ENCODE measurements around the gene SOX10. TPM values are rescaled to one million over a fixed set of nuclear protein-coding genes. Genes with fewer than 3 reads are reported as not detected.

The SOX10 gene
- total and polyA plus RNA-seq, 2 of the 13 experiments (the other 11 are each of a cell fraction or from before 2014, with no cell fraction given), result not detected

DNA sequence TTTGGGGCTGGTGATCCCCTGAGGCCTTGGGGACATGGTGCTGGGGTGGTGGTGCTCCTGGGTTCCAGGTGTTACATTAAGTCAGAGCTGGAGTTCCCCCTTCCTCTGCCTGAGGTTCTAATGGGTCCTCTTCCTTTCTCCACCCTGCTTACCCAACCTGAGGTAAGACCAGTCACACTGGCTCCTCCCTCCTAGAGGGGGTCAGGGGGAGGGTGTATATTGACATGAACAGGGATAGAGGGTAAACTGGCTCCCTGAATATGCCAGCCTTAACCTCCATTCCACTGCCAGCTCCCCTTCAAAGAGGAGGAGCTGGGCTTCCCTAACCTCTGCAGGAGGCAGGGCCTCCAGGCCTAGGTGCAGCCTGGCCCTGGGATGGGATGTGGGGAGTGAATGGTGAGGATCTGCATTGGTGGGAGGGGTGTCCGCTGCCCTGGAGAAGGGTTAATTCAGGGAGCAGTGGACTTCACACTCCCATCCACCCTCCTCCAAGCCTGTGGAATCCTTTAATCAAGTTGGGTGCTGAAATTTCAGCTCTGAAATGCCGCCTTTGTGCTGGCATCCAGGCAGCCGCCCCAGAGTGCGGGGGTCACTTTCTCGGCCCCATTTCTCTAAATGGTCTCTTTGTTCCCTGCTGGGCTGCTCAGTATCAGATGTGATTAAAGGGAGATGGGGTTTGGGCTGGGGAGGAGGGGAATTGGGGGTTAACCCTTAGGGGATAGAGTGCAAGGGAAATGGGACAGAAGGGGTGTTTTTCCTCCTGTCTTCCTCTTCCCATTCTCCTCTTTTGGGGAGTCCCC lies 15.7 kb downstream of the SOX10 start (continued):
- TF ChIP-seq, protein P1, sequence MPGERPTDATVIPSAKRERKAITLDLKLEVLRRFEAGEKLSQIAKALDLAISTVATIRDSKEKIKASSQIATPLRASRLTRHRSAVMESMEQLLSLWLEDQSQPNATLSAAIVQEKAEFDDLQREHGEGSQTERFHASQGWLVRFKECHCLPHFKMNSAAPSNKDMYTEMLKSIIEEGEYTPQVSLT (CRISPR knock-in tag; IDR thresholded peaks at IDR 0.05; ENCODE audit: borderline replicate concordance, low read depth), result no peak
- TF ChIP-seq HNRNPK (IDR thresholded peaks at IDR 0.05; ENCODE audit: low read depth, low read length, poor library complexity, severe bottlenecking) (peak; percentile 17), CSRNP1 (CRISPR knock-in tag; IDR thresholded peaks at IDR 0.05) (no peak), RBM22 (optimal IDR thresholded peaks at IDR 0.05; ENCODE audit: low read length) (peak; percentile 23), ZNF101 (CRISPR knock-in tag; IDR thresholded peaks at IDR 0.05; ENCODE audit: borderline replicate concordance, low read depth) (no peak), ZSCAN31 (CRISPR knock-in tag; IDR thresholded peaks at IDR 0.05; ENCODE audit: low read depth) (no peak), POLR2G (IDR thresholded peaks at IDR 0.05; ENCODE audit: low read depth, low read length) (peak; percentile 48; the same call in 1 of the 2 replicates), ZFP62 (CRISPR knock-in tag; IDR thresholded peaks at IDR 0.05) (no peak), NFIC (IDR thresholded peaks at IDR 0.05; ENCODE audit: low read length) (no peak), ZNF761 (CRISPR knock-in tag; conservative IDR thresholded peaks at IDR 0.05) (no peak), NR2F1 (CRISPR knock-in tag; IDR thresholded peaks at IDR 0.05) (no peak), ZNF337 (CRISPR knock-in tag; IDR thresholded peaks at IDR 0.05; ENCODE audit: borderline replicate concordance, low read depth) (no peak), CHD4 (IDR thresholded peaks at IDR 0.05; ENCODE audit: borderline replicate concordance, low read length) (no peak), MEIS1 (CRISPR knock-in tag; IDR thresholded peaks at IDR 0.05; ENCODE audit: borderline replicate concordance) (no peak), STAT5B (CRISPR knock-in tag; IDR thresholded peaks at IDR 0.05) (no peak)
- TF ChIP-seq, protein P2, sequence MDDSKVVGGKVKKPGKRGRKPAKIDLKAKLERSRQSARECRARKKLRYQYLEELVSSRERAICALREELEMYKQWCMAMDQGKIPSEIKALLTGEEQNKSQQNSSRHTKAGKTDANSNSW (CRISPR knock-in tag; IDR thresholded peaks at IDR 0.05; ENCODE audit: borderline replicate concordance), result no peak
- TF ChIP-seq, protein P3, sequence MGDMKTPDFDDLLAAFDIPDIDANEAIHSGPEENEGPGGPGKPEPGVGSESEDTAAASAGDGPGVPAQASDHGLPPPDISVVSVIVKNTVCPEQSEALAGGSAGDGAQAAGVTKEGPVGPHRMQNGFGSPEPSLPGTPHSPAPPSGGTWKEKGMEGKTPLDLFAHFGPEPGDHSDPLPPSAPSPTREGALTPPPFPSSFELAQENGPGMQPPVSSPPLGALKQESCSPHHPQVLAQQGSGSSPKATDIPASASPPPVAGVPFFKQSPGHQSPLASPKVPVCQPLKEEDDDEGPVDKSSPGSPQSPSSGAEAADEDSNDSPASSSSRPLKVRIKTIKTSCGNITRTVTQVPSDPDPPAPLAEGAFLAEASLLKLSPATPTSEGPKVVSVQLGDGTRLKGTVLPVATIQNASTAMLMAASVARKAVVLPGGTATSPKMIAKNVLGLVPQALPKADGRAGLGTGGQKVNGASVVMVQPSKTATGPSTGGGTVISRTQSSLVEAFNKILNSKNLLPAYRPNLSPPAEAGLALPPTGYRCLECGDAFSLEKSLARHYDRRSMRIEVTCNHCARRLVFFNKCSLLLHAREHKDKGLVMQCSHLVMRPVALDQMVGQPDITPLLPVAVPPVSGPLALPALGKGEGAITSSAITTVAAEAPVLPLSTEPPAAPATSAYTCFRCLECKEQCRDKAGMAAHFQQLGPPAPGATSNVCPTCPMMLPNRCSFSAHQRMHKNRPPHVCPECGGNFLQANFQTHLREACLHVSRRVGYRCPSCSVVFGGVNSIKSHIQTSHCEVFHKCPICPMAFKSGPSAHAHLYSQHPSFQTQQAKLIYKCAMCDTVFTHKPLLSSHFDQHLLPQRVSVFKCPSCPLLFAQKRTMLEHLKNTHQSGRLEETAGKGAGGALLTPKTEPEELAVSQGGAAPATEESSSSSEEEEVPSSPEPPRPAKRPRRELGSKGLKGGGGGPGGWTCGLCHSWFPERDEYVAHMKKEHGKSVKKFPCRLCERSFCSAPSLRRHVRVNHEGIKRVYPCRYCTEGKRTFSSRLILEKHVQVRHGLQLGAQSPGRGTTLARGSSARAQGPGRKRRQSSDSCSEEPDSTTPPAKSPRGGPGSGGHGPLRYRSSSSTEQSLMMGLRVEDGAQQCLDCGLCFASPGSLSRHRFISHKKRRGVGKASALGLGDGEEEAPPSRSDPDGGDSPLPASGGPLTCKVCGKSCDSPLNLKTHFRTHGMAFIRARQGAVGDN (CRISPR knock-in tag; IDR thresholded peaks at IDR 0.05), result peak; percentile 80
- TF ChIP-seq, protein P4, sequence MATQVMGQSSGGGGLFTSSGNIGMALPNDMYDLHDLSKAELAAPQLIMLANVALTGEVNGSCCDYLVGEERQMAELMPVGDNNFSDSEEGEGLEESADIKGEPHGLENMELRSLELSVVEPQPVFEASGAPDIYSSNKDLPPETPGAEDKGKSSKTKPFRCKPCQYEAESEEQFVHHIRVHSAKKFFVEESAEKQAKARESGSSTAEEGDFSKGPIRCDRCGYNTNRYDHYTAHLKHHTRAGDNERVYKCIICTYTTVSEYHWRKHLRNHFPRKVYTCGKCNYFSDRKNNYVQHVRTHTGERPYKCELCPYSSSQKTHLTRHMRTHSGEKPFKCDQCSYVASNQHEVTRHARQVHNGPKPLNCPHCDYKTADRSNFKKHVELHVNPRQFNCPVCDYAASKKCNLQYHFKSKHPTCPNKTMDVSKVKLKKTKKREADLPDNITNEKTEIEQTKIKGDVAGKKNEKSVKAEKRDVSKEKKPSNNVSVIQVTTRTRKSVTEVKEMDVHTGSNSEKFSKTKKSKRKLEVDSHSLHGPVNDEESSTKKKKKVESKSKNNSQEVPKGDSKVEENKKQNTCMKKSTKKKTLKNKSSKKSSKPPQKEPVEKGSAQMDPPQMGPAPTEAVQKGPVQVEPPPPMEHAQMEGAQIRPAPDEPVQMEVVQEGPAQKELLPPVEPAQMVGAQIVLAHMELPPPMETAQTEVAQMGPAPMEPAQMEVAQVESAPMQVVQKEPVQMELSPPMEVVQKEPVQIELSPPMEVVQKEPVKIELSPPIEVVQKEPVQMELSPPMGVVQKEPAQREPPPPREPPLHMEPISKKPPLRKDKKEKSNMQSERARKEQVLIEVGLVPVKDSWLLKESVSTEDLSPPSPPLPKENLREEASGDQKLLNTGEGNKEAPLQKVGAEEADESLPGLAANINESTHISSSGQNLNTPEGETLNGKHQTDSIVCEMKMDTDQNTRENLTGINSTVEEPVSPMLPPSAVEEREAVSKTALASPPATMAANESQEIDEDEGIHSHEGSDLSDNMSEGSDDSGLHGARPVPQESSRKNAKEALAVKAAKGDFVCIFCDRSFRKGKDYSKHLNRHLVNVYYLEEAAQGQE (IDR thresholded peaks at IDR 0.05; ENCODE audit: borderline replicate concordance in 1 of 2, low read depth in 1 of 2, low read length in 2 of 2), result no peak

Data from HepG2 (cell line).